Trophoblast cell (in vitro differentiated cells and primary cell): ENCODE results near the gene ALDH2.

ENCODE experiments used
- DNase-seq, 2 donors: peaks; one replicate each; pipeline ENCODE4 v3.0.0-alpha.2; 2016
- H2AFZ ChIP-seq: 2 replicates; pipeline ENCODE4 v1.6.1; 2013; ENCODE audit warnings: low read length, moderate library complexity, mild to moderate bottlenecking; ENCODE audit not compliant: insufficient read depth, poor library complexity
- H2AK5ac ChIP-seq: 2 replicates; pipeline ENCODE4 v1.6.1; 2013; ENCODE audit warnings: mild to moderate bottlenecking, low read length
- H2BK120ac ChIP-seq: 2 replicates; pipeline ENCODE4 v1.6.1; 2013; ENCODE audit warnings: low read length, mild to moderate bottlenecking, moderate library complexity; ENCODE audit not compliant: insufficient read depth, poor library complexity
- H2BK12ac ChIP-seq: 2 replicates; pipeline ENCODE4 v1.6.1; 2013; ENCODE audit warnings: mild to moderate bottlenecking, low read length, moderate library complexity
- H2BK5ac ChIP-seq: 2 replicates; pipeline ENCODE4 v1.6.1; 2013; ENCODE audit warnings: low read length, low read depth, moderate library complexity, mild to moderate bottlenecking; ENCODE audit not compliant: poor library complexity
- H3K14ac ChIP-seq: 2 replicates; pipeline ENCODE4 v1.6.1; 2013; ENCODE audit warnings: mild to moderate bottlenecking, low read length
- H3K18ac ChIP-seq: 2 replicates; pipeline ENCODE4 v1.6.1; 2013; ENCODE audit warnings: mild to moderate bottlenecking, low read length
- H3K23ac ChIP-seq: 2 replicates; pipeline ENCODE4 v1.6.1; 2013; ENCODE audit warnings: low read length
- H3K27ac ChIP-seq: 2 replicates; pipeline ENCODE4 v1.5.1; 2013; ENCODE audit warnings: low read depth, mild to moderate bottlenecking, inconsistent platforms, low read length, moderate library complexity
- H3K27me3 ChIP-seq: 2 replicates; pipeline ENCODE4 v1.6.1; 2013; ENCODE audit warnings: inconsistent platforms, mild to moderate bottlenecking, low read length, moderate library complexity; ENCODE audit not compliant: insufficient read depth
- H3K36me3 ChIP-seq, 2 experiments: 1 replicate in 1 of 2; 2 replicates in 1 of 2; pipeline ENCODE4 v1.6.1; 2013; ENCODE audit warnings: low read length in 2 of 2, mild to moderate bottlenecking in 2 of 2, moderate library complexity in 1 of 2; ENCODE audit not compliant: insufficient read depth in 2 of 2, control insufficient read depth in 1 of 2
- H3K4ac ChIP-seq: 2 replicates; pipeline ENCODE4 v1.6.1; 2013; ENCODE audit warnings: low read depth, mild to moderate bottlenecking, low read length, moderate library complexity
- H3K4me1 ChIP-seq, 2 experiments: 1 replicate in 1 of 2; 2 replicates in 1 of 2; pipeline ENCODE4 v1.6.1; 2013; ENCODE audit warnings: low read length in 2 of 2, mild to moderate bottlenecking in 2 of 2, moderate library complexity in 1 of 2; ENCODE audit not compliant: insufficient read depth in 2 of 2, control insufficient read depth in 1 of 2
- H3K4me2 ChIP-seq: 2 replicates; pipeline ENCODE4 v1.6.1; 2013; ENCODE audit warnings: inconsistent platforms, mild to moderate bottlenecking, low read length, moderate library complexity
- H3K4me3 ChIP-seq: 2 replicates; pipeline ENCODE4 v1.5.1; 2013; ENCODE audit warnings: mild to moderate bottlenecking, low read depth, low read length, inconsistent platforms
- H3K79me1 ChIP-seq: one replicate; pipeline ENCODE4 v1.6.1; 2013; ENCODE audit warnings: low read length
- H3K79me2 ChIP-seq: 2 replicates; pipeline ENCODE4 v1.6.1; 2013; ENCODE audit warnings: low read length, mild to moderate bottlenecking; ENCODE audit not compliant: control insufficient read depth, insufficient read depth, poor library complexity
- H3K9ac ChIP-seq: 2 replicates; pipeline ENCODE4 v1.6.1; 2013; ENCODE audit warnings: mild to moderate bottlenecking, low read length
- H3K9me3 ChIP-seq: 2 replicates; pipeline ENCODE4 v1.6.1; 2013; ENCODE audit warnings: low read depth, mild to moderate bottlenecking, control low read depth, inconsistent platforms, low read length; ENCODE audit not compliant: insufficient read depth
- H4K12ac ChIP-seq: 2 replicates; pipeline ENCODE4 v1.6.1; 2013; ENCODE audit warnings: low read depth, mild to moderate bottlenecking, low read length, moderate library complexity
- H4K8ac ChIP-seq: 2 replicates; pipeline ENCODE4 v1.6.1; 2013; ENCODE audit warnings: low read depth, mild to moderate bottlenecking, low read length, moderate library complexity
- H4K91ac ChIP-seq: one replicate; pipeline ENCODE4 v1.6.1; 2013; ENCODE audit warnings: low read depth, mild to moderate bottlenecking, low read length, moderate library complexity
- WGBS: extraction: QIAGEN DNeasy Blood & Tissue Kit; methylation state at CpG from one replicate; pipeline ENCODE4 v1.1.7; 2013; ENCODE audit warnings: missing lambda C conversion rate; ENCODE audit not compliant: insufficient read length, insufficient coverage; ENCODE audit errors: extremely low coverage; 5-methylcytosine and 5-hydroxymethylcytosine counted together

ALDH2 gene

GRCh38 chr12:111758120-111758561, 8.6 kb upstream of the ALDH2 start:
- H3K9me3 ChIP-seq, result peaks cover 4% of the 10 kb centered on the region
- H4K8ac ChIP-seq, result peak overlapping the region; percentile 66
- peak overlapping the region; percentile 13 for H3K4ac ChIP-seq
- H3K79me2 ChIP-seq, result no peaks in the 10 kb centered on the region
- H3K9ac ChIP-seq, result no peak overlapping the region
- peak overlapping the region; percentile 23 for H4K12ac ChIP-seq
- no peaks in the 10 kb centered on the region for H3K27me3 ChIP-seq
- peak overlapping the region; percentile 54 for H2AFZ ChIP-seq
- peaks cover 22 to 28% of the 10 kb centered on the region in 2 experiments for H3K4me1 ChIP-seq
- peak overlapping the region; percentile 87 for H3K27ac ChIP-seq
- H2BK12ac ChIP-seq, result peak overlapping the region; percentile 20
- H3K79me1 ChIP-seq, result peaks cover 24% of the 10 kb centered on the region
- no peak overlapping the region for H3K23ac ChIP-seq
- H2BK5ac ChIP-seq, result peak overlapping the region; percentile 74
- H3K36me3 ChIP-seq, result peaks cover 9 to 15% of the 10 kb centered on the region in 2 experiments
- peak overlapping the region; percentile 57 for H3K18ac ChIP-seq
- peak in 1 of 2 donors; percentile 33 for DNase-seq
- H2AK5ac ChIP-seq, result peak overlapping the region; percentile 45
- H3K4me3 ChIP-seq, result no peak overlapping the region
- no CpG with 5 or more reads among the region's 9 CpGs for WGBS
- peak overlapping the region; percentile 72 for H2BK120ac ChIP-seq
- no peak overlapping the region for H3K4me2 ChIP-seq
- H3K14ac ChIP-seq, result peak overlapping the region; percentile 18
- peak overlapping the region; percentile 82 for H4K91ac ChIP-seq

DNA sequence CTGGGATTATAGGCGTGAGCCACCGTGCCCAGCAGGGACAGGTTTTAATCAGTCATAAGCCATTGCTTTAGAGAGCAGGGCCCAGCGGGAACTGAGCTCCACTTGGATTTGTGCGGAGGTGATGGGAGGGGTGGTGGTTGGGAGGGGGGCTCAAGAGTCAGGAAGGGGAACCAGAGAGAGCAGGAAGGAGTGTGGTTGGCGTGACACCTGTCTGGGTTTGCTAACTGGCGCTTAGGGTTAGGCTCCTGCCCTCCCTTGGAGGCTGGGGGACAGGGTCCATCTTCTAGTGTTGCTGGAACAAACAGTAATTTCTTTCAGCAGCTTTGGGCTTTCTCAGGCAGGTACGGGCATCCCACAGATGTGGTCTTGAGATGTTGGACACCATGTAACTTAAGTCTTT, 7.5 kb upstream of the ALDH2 start:
- no peak overlapping the region for H2BK5ac ChIP-seq

GRCh38 chr12:111759991-111760390, 6.7 kb upstream of the ALDH2 start:
- Histone ChIP-seq H3K4ac (no peak overlapping the region), H3K9me3 (no peaks in the 10 kb centered on the region), H3K79me2 (no peaks in the 10 kb centered on the region), H3K23ac (no peak overlapping the region), H3K36me3 (peaks cover 4 to 12% of the 10 kb centered on the region in 2 experiments), H2BK12ac (no peak overlapping the region), H3K18ac (no peak overlapping the region), H3K27me3 (no peaks in the 10 kb centered on the region), H4K8ac (no peak overlapping the region), H4K12ac (no peak overlapping the region), H2AK5ac (no peak overlapping the region), H2BK5ac (no peak overlapping the region), H3K14ac (no peak overlapping the region), H3K27ac (no peak overlapping the region), H2AFZ (no peak overlapping the region), H4K91ac (no peak overlapping the region), H3K4me2 (no peak overlapping the region), H3K79me1 (peaks cover 21% of the 10 kb centered on the region), H3K4me1 (peaks cover 19 to 22% of the 10 kb centered on the region in 2 experiments), H3K9ac (no peak overlapping the region), H3K4me3 (no peak overlapping the region), H2BK120ac (no peak overlapping the region)
- DNase-seq, result no peak
- no CpG with 5 or more reads among the region's 9 CpGs for WGBS

More for the DNA sequence above, 7.5 kb upstream of the ALDH2 start:
- H3K9ac ChIP-seq, result no peak overlapping the region
- no peaks in the 10 kb centered on the region for H3K9me3 ChIP-seq
- H4K8ac ChIP-seq, result no peak overlapping the region
- H2BK12ac ChIP-seq, result no peak overlapping the region
- H3K4me1 ChIP-seq, result peaks cover 22 to 24% of the 10 kb centered on the region in 2 experiments
- H3K27me3 ChIP-seq, result no peaks in the 10 kb centered on the region
- peaks cover 24% of the 10 kb centered on the region for H3K79me1 ChIP-seq
- no peak overlapping the region for H3K4ac ChIP-seq
- H2AFZ ChIP-seq, result no peak overlapping the region
- H3K79me2 ChIP-seq, result no peaks in the 10 kb centered on the region
- no peak overlapping the region for H3K4me2 ChIP-seq
- no peak overlapping the region for H3K18ac ChIP-seq
- no peak for DNase-seq
- H3K36me3 ChIP-seq, result peaks cover 9 to 14% of the 10 kb centered on the region in 2 experiments
- no peak overlapping the region for H3K27ac ChIP-seq
- H3K4me3 ChIP-seq, result no peak overlapping the region
- H2BK120ac ChIP-seq, result no peak overlapping the region
- H3K23ac ChIP-seq, result no peak overlapping the region
- no peak overlapping the region for H3K14ac ChIP-seq
- H4K91ac ChIP-seq, result peak overlapping the region; percentile 40
- no peak overlapping the region for H2AK5ac ChIP-seq
- H4K12ac ChIP-seq, result no peak overlapping the region
- no CpG with 5 or more reads among the region's 7 CpGs for WGBS

- no peak overlapping the region for H2BK5ac ChIP-seq
- H3K14ac ChIP-seq, result no peak overlapping the region
- no peak overlapping the region for H3K23ac ChIP-seq
- H3K27me3 ChIP-seq, result no peaks in the 10 kb centered on the region
- H3K79me2 ChIP-seq, result no peaks in the 10 kb centered on the region
- H3K9ac ChIP-seq, result no peak overlapping the region
- H3K4me3 ChIP-seq, result no peak overlapping the region
- H3K4ac ChIP-seq, result no peak overlapping the region
- no peak for DNase-seq
- H3K4me2 ChIP-seq, result no peak overlapping the region
- H3K27ac ChIP-seq, result no peak overlapping the region
- no peak overlapping the region for H3K18ac ChIP-seq
- no peak overlapping the region for H2BK120ac ChIP-seq
- peaks cover 0 to 3% of the 10 kb centered on the region in 2 experiments for H3K36me3 ChIP-seq
- no CpG with 5 or more reads among the region's 5 CpGs for WGBS
- no peak overlapping the region for H2AK5ac ChIP-seq
- H4K12ac ChIP-seq, result no peak overlapping the region
- no peaks in the 10 kb centered on the region for H3K9me3 ChIP-seq
- peaks cover 21% of the 10 kb centered on the region for H3K79me1 ChIP-seq
- H4K8ac ChIP-seq, result no peak overlapping the region
- no peak overlapping the region for H2BK12ac ChIP-seq
- H3K4me1 ChIP-seq, result peaks cover 19 to 22% of the 10 kb centered on the region in 2 experiments
- no peak overlapping the region for H4K91ac ChIP-seq
- H2AFZ ChIP-seq, result no peak overlapping the region
Measured at GRCh38 chr12:111761099-111761498, 5.6 kb upstream of the ALDH2 start.
